Loucy (cell line): ENCODE data around the gene SGPP1.

Experiments used
- H2AFZ ChIP-seq: fragments of 200-600 bp; sonication (generic); 2 replicates; pipeline ENCODE4 v1.6.0; 2016; ENCODE audit warnings: antibody characterized with exemption, mild to moderate bottlenecking, low read length, moderate library complexity
- H3F3A ChIP-seq: fragments of 200-600 bp; 2 replicates; pipeline ENCODE4 v1.6.0; 2016; ENCODE audit warnings: antibody characterized with exemption, low read depth, mild to moderate bottlenecking
- H3K27me3 ChIP-seq: fragments of 200-600 bp; sonication (generic); 2 replicates; pipeline ENCODE4 v1.6.1; 2014; ENCODE audit warnings: low read length, mild to moderate bottlenecking; ENCODE audit not compliant: insufficient read depth, poor library complexity, severe bottlenecking
- H3K36me3 ChIP-seq: fragments of 200-600 bp; sonication (generic); 2 replicates; pipeline ENCODE4 v1.6.1; 2016; ENCODE audit warnings: low read length; ENCODE audit not compliant: insufficient read depth
- H3K4me1 ChIP-seq: fragments of 200-600 bp; sonication (generic); 2 replicates; pipeline ENCODE4 v1.5.1; 2014; ENCODE audit warnings: low read length, mild to moderate bottlenecking; ENCODE audit not compliant: insufficient read depth, poor library complexity, severe bottlenecking
- H3K4me2 ChIP-seq: fragments of 200-600 bp; sonication (generic); 2 replicates; pipeline ENCODE4 v1.6.0; 2014; ENCODE audit warnings: antibody characterized with exemption, low read length, low read depth, mild to moderate bottlenecking; ENCODE audit not compliant: poor library complexity, severe bottlenecking
- H3K4me3 ChIP-seq: fragments of 200-600 bp; sonication (generic); 2 replicates; pipeline ENCODE4 v1.5.1; 2014; ENCODE audit warnings: low read length, mild to moderate bottlenecking, mixed read lengths; ENCODE audit not compliant: poor library complexity, severe bottlenecking
- H3K79me2 ChIP-seq: fragments of 200-600 bp; sonication (generic); 2 replicates; pipeline ENCODE4 v1.6.1; 2014; ENCODE audit warnings: low read length; ENCODE audit not compliant: insufficient read depth
- H3K9ac ChIP-seq: fragments of 200-600 bp; sonication (generic); 2 replicates; pipeline ENCODE4 v1.6.0; 2014; ENCODE audit warnings: mild to moderate bottlenecking, low read depth, low read length, moderate library complexity; ENCODE audit not compliant: poor library complexity, severe bottlenecking
- H3K9me2 ChIP-seq: fragments of 200-600 bp; sonication (generic); replicated peaks from 2 replicates; pipeline ENCODE4 v1.6.1; 2016; ENCODE audit warnings: low read depth, low read length, mixed read lengths
- H3K9me3 ChIP-seq: fragments of 200-600 bp; sonication (generic); 2 replicates; pipeline ENCODE4 v1.6.1; 2014; ENCODE audit warnings: mild to moderate bottlenecking, antibody characterized with exemption, low read length, low read depth; ENCODE audit not compliant: insufficient read depth
- H4K20me1 ChIP-seq: fragments of 200-600 bp; sonication (generic); 2 replicates; pipeline ENCODE4 v1.6.0; 2014; ENCODE audit warnings: antibody characterized with exemption, low read length, mild to moderate bottlenecking; ENCODE audit not compliant: insufficient read depth, poor library complexity, severe bottlenecking
- EZH2phosphoT487 ChIP-seq: fragments of 200-600 bp; IDR thresholded peaks from 2 replicates; pipeline ENCODE4 v1.6.1; 2018; ENCODE audit warnings: antibody characterized with exemption, mild to moderate bottlenecking, moderate library complexity, borderline replicate concordance
- TF ChIP-seq, protein P1 (sequence below): fragments of 200-600 bp; sonication (generic); conservative IDR thresholded peaks from 2 replicates; pipeline ENCODE4 v1.5.1; 2014; ENCODE audit warnings: mild to moderate bottlenecking, antibody characterized with exemption, low read length

Gene SGPP1

GRCh38 chr14:63654936-63655335, 72.9 kb downstream of the SGPP1 start:
- H3K9me2 ChIP-seq: no peaks in the 10 kb centered on the region
- no peaks in the 10 kb centered on the region for H3K9me3 ChIP-seq
- H3K79me2 ChIP-seq: no peaks in the 10 kb centered on the region
- TF ChIP-seq, protein P1, sequence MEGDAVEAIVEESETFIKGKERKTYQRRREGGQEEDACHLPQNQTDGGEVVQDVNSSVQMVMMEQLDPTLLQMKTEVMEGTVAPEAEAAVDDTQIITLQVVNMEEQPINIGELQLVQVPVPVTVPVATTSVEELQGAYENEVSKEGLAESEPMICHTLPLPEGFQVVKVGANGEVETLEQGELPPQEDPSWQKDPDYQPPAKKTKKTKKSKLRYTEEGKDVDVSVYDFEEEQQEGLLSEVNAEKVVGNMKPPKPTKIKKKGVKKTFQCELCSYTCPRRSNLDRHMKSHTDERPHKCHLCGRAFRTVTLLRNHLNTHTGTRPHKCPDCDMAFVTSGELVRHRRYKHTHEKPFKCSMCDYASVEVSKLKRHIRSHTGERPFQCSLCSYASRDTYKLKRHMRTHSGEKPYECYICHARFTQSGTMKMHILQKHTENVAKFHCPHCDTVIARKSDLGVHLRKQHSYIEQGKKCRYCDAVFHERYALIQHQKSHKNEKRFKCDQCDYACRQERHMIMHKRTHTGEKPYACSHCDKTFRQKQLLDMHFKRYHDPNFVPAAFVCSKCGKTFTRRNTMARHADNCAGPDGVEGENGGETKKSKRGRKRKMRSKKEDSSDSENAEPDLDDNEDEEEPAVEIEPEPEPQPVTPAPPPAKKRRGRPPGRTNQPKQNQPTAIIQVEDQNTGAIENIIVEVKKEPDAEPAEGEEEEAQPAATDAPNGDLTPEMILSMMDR: no peak
- TF ChIP-seq EZH2phosphoT487: no peak
- peaks cover 9% of the 10 kb centered on the region for H3K4me1 ChIP-seq
- H3K9ac ChIP-seq: no peak overlapping the region
- no peak overlapping the region for H3K4me2 ChIP-seq
- no peaks in the 10 kb centered on the region for H3K36me3 ChIP-seq
- no peaks in the 10 kb centered on the region for H3K27me3 ChIP-seq
- H3K4me3 ChIP-seq: no peak overlapping the region
- H2AFZ ChIP-seq: no peak overlapping the region
- H4K20me1 ChIP-seq: no peaks in the 10 kb centered on the region
- no peaks in the 10 kb centered on the region for H3F3A ChIP-seq

DNA sequence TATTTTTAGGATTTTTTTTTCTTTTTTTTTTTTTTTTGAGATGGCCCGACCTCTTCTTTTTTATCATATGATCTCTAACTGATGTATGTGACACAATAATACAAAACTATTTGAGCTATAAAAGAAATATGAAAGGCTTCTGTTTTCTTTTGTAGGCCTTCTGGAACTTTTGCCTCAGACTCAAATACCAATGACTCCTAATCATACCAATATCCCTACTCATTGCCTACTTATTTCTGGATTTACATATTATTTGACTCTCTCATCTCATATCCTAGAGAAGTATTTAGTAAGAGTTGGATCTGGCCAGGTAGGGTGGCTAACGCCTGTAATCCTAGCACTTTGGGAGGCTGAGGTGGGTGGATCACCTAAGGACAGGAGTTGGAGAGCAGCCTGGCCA, 73.5 kb downstream of the SGPP1 start:
- H3K27me3 ChIP-seq: no peaks in the 10 kb centered on the region
- no peak overlapping the region for H3K9ac ChIP-seq
- no peaks in the 10 kb centered on the region for H3K79me2 ChIP-seq
- TF ChIP-seq, protein P1: no peak
- no peak for TF ChIP-seq EZH2phosphoT487
- no peaks in the 10 kb centered on the region for H3F3A ChIP-seq
- H3K4me3 ChIP-seq: no peak overlapping the region
- no peaks in the 10 kb centered on the region for H4K20me1 ChIP-seq
- H2AFZ ChIP-seq: no peak overlapping the region
- no peaks in the 10 kb centered on the region for H3K9me3 ChIP-seq
- no peaks in the 10 kb centered on the region for H3K9me2 ChIP-seq
- peaks cover 11% of the 10 kb centered on the region for H3K4me1 ChIP-seq
- no peaks in the 10 kb centered on the region for H3K36me3 ChIP-seq
- no peak overlapping the region for H3K4me2 ChIP-seq

DNA sequence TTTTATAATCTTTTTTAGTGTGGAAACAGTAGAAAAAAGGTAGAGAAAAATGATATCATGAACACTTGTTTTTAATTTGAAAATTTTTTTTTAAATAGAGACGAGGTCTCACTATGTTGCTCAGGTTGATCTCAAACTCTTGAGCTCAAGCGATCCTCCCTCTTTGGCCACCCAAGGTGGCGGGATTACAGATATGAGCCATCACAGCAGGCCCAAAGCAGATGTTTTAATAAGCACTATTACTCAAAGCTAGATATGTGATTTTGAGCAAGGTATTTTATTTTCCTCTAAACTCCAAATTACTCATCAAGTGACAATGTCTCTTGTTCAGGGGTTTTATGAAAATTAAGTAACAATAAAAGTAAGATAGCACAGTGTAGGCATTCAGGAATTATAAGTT, 75.5 kb downstream of the SGPP1 start:
- Histone ChIP-seq H3K4me2 (no peak overlapping the region), H3K79me2 (no peaks in the 10 kb centered on the region), H3K4me1 (peaks cover 11% of the 10 kb centered on the region), H4K20me1 (no peaks in the 10 kb centered on the region), H3K4me3 (no peak overlapping the region), H2AFZ (no peak overlapping the region), H3K9me2 (no peaks in the 10 kb centered on the region), H3K27me3 (no peaks in the 10 kb centered on the region), H3F3A (no peaks in the 10 kb centered on the region), H3K36me3 (no peaks in the 10 kb centered on the region), H3K9ac (no peak overlapping the region), H3K9me3 (no peaks in the 10 kb centered on the region)
- TF ChIP-seq EZH2phosphoT487: no peak
- TF ChIP-seq, protein P1: no peak
